Brain microvascular endothelial cell (primary cell): ENCODE data around the gene DNAL4.

Experiments used
- DNase-seq: peaks from one replicate; pipeline ENCODE4 v3.0.0-alpha.2; 2020
- H3K27ac ChIP-seq: fragments of 250-450 bp; sonication (Bioruptor Pico); 2 replicates; pipeline ENCODE4 v1.5.1; 2020; ENCODE audit warnings: mild to moderate bottlenecking, moderate library complexity
- H3K27me3 ChIP-seq: fragments of 250-450 bp; sonication (Bioruptor Pico); replicated peaks from 2 replicates; pipeline ENCODE4 v1.5.1; 2020; ENCODE audit warnings: mild to moderate bottlenecking
- H3K36me3 ChIP-seq: fragments of 250-450 bp; sonication (Bioruptor Pico); replicated peaks from 2 replicates; pipeline ENCODE4 v1.5.1; 2020; ENCODE audit warnings: mild to moderate bottlenecking
- H3K4me3 ChIP-seq: 2 replicates; pipeline ENCODE4 v1.5.1; 2011; ENCODE audit warnings: low read depth, mild to moderate bottlenecking, control low read depth, low read length, moderate library complexity
- in situ Hi-C: cut with HindIII; loops from 2 replicates; pipeline ENCODE4 v1.10.0; 2017; ENCODE audit warnings: low sequenced_read_pairs, low pct_ligation_motif_present
- TF ChIP-seq, protein P1 (sequence below): IDR thresholded peaks from 2 replicates; pipeline ENCODE4 v1.5.1; 2011; ENCODE audit warnings: low read depth, mild to moderate bottlenecking, moderate library complexity, low read length, control low read depth, inconsistent platforms; ENCODE audit errors: missing control alignments

Gene DNAL4

DNA sequence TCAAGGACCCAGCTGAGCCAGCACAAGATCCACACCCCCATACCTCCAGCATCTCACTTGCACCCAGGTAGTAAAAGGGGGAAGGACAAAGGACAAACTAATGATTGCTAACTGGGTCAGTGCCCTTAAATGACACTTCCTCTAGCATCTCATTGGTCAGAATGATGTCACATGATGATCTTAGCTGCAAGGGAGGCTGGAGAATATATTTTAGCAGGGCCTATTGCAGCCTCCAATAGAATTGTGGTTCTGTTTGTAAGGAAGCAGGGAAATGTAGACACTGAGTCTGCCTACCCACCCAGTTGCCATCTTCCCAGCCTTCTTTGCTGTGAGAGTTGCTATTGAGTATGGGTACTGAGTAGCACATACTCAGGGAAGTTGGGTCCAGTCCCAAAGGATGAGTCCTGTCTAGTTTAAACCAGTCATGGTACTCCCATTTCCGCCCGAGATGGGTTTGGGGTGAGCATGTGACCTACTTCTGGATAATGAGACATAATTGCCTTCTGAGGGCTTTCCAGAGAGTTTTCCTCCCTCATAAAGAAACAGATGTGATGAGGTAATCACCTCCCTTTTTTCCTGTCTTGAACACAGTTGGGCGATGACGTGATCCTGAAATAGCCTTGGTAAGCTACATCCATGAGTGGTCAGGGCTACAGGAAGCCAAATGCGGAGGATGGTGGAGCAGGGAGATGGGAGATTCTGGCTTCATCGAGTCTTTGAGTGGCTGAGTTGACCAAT lies 5.5 kb upstream of the DNAL4 start:
- TF ChIP-seq, protein P1, sequence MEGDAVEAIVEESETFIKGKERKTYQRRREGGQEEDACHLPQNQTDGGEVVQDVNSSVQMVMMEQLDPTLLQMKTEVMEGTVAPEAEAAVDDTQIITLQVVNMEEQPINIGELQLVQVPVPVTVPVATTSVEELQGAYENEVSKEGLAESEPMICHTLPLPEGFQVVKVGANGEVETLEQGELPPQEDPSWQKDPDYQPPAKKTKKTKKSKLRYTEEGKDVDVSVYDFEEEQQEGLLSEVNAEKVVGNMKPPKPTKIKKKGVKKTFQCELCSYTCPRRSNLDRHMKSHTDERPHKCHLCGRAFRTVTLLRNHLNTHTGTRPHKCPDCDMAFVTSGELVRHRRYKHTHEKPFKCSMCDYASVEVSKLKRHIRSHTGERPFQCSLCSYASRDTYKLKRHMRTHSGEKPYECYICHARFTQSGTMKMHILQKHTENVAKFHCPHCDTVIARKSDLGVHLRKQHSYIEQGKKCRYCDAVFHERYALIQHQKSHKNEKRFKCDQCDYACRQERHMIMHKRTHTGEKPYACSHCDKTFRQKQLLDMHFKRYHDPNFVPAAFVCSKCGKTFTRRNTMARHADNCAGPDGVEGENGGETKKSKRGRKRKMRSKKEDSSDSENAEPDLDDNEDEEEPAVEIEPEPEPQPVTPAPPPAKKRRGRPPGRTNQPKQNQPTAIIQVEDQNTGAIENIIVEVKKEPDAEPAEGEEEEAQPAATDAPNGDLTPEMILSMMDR = no peak
- DNase-seq = no peak
- Histone ChIP-seq H3K27me3 (no peaks in the 10 kb centered on the region), H3K4me3 (no peak overlapping the region), H3K27ac (no peak overlapping the region), H3K36me3 (no peaks in the 10 kb centered on the region)
- in situ Hi-C loops = no loop called here

DNA sequence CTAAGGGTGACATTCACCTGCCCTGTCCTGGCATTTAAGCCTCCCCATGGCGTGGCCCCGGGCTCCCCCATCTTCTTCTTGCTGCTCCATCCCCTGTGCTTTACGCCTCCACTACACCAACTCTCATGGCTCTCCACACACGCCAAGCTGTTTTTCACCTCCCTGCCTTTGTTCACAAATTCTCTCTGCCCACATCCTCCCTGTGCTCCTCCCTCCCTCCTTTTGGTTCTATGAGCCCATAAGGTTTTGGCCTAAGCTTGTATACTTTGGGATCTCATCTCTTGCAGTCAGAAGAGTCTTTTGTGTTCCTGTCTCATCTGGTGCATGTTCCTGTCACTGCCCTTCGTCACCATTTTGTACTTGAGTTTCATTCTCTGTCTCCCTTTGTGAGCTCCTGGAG lies 4.6 kb upstream of the DNAL4 start:
- no peaks in the 10 kb centered on the region for H3K27me3 ChIP-seq
- in situ Hi-C loops = no loop called here
- H3K4me3 ChIP-seq = no peak overlapping the region
- no peaks in the 10 kb centered on the region for H3K36me3 ChIP-seq
- TF ChIP-seq, protein P1 = no peak
- H3K27ac ChIP-seq = no peak overlapping the region
- DNase-seq = no peak

DNA sequence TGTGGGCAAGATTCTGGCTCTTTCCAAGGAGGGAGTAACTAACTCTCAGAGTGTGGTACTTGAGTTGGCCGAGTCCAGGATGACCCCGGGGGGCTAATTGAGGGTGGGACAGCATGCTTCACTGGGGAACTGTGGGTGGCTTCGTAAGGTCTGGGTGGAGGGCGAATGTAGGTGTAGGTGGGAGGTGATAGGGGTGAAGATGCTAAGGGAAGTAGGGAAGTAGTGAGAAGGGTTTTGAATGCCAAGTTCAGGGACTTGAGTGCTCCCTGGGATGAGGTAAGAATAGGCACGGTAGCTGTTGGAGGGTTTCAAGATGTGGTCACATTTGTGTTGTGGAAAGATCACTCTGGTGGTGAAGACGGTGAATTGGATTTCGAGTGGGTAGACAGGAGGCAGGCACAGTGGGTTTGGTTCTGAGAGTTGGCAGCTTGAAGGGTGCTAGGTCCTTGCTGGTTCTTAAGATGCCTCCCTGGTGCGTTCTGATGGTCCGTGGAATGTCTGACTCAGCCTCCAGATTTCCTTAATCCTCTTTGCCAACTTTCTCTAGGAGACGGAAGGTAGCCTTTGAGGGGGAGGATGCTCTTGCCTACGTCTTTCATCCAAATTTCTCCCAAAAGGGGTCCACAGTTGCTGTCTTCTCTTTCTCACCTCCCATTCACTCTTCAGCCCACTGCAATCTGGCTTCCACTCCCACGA lies 2.5 kb upstream of the DNAL4 start:
- TF ChIP-seq, protein P1 = no peak
- H3K4me3 ChIP-seq = no peak overlapping the region
- DNase-seq = no peak
- in situ Hi-C loops = no loop called here
- no peak overlapping the region for H3K27ac ChIP-seq
- no peaks in the 10 kb centered on the region for H3K27me3 ChIP-seq
- no peaks in the 10 kb centered on the region for H3K36me3 ChIP-seq

DNA sequence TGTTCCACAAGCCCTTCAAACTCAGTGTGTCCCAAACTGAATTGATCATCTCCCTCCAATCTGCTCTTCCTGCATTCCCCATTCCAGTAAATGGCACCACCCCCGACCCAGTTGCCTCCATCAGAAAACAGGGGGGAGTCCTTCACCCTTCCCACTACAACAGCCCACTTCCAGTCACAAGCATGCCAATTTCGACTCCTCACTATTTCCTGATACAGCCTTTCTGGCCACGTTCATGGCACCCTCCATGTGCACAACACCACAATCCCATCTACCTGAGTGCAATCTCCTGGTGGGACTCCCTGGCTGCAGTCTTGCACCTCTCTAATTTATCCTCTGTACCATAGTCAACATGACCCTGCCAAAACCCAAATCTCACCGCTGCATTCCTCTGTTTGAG lies 1.6 kb upstream of the DNAL4 start:
- TF ChIP-seq, protein P1 = no peak
- H3K4me3 ChIP-seq = no peak overlapping the region
- no peaks in the 10 kb centered on the region for H3K36me3 ChIP-seq
- H3K27ac ChIP-seq = no peak overlapping the region
- no peaks in the 10 kb centered on the region for H3K27me3 ChIP-seq
- no peak for DNase-seq
- in situ Hi-C loops = no loop called here

DNA sequence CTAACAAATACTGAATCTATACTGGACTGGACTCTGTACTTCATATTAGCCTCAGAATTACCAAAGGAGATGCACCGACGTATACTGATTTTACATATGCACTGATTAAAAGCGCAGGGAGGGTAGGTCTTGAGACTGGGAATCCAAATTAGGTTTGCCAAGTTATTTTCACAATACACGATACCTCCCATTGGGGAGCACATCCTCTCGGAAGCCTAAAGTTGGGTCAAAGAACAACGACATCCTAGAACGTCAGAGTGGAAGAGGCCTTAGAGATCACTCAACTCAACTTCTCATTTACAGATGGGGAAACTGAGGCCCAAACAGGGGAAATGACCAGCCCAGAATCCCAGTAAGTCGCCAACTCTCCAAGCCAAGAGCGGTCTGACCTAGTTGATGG lies 626 bp downstream of the DNAL4 start:
- Histone ChIP-seq H3K4me3 (peak overlapping the region; percentile 84), H3K36me3 (peaks cover 3% of the 10 kb centered on the region), H3K27ac (peak overlapping the region; percentile 70), H3K27me3 (no peaks in the 10 kb centered on the region)
- DNase-seq = no peak
- TF ChIP-seq, protein P1 = no peak
- in situ Hi-C loops = no loop called here
